GM13976 (cell line): ENCODE data around the gene LZTS2.

Experiments
- DNase-seq: peaks from one replicate; pipeline ENCODE4 v3.0.0; 2012; ENCODE audit warnings: low spot score
- in situ Hi-C: fragments of 300-500 bp; cut with MboI; formaldehyde crosslinking; loops from one replicate; pipeline ENCODE4 v1.12.0; 2022; ENCODE audit warnings: low sequenced_read_pairs, mixed read lengths, inconsistent platforms; ENCODE audit not compliant: unreplicated experiment
- TF ChIP-seq, protein P1 (sequence below): IDR thresholded peaks from 2 replicates; pipeline ENCODE4 v1.5.1; 2012; ENCODE audit warnings: borderline replicate concordance, mild to moderate bottlenecking; ENCODE audit not compliant: insufficient read depth; ENCODE audit errors: extremely low read depth, missing control alignments, control extremely low read depth

LZTS2 gene

DNA sequence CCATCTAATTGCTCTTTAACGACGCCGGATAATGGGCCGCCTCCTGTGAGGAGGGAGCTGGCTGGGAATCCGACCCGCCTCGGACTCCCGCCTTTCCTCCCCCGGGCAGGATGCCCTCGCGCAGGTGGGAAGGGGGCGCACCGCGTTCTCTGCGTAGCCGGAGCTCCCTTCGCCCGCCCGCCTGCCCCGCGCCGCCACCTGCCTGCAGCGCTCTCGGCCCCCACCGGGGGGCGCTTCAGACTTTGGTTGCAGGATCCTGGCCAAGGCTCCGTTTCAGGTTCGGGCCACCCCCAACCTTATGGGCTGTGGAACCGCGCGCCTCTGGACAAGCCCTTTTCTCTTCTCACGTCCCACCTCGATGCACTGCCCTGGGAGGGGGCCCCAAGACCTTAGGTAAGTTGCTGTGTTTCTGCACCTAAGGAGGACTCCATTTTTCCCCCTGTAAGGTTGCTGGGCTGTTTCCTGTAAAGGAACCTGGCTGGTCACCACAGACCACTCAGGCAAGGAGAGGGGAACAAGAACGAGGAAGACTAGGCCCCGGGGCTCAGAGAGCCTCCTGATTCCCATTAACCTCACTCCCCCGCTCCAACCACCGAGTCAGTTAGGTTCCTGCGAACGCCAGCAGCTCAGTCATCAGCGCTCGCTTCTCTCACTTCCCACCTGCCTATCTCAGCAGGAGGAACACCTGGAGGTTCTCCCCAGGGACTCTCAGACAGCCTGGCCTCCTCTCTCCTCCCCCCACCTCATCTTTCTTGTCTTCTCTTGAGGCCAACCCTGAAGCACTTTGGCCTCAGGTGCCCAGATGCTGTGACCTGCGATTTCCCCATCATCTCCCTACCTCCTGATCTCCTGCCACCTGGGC is 50.8 kb downstream of the LZTS2 start:
- in situ Hi-C loops: no loop called here
- TF ChIP-seq, protein P1, sequence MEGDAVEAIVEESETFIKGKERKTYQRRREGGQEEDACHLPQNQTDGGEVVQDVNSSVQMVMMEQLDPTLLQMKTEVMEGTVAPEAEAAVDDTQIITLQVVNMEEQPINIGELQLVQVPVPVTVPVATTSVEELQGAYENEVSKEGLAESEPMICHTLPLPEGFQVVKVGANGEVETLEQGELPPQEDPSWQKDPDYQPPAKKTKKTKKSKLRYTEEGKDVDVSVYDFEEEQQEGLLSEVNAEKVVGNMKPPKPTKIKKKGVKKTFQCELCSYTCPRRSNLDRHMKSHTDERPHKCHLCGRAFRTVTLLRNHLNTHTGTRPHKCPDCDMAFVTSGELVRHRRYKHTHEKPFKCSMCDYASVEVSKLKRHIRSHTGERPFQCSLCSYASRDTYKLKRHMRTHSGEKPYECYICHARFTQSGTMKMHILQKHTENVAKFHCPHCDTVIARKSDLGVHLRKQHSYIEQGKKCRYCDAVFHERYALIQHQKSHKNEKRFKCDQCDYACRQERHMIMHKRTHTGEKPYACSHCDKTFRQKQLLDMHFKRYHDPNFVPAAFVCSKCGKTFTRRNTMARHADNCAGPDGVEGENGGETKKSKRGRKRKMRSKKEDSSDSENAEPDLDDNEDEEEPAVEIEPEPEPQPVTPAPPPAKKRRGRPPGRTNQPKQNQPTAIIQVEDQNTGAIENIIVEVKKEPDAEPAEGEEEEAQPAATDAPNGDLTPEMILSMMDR: peak; percentile 78
- peak; percentile 87 for DNase-seq

DNA sequence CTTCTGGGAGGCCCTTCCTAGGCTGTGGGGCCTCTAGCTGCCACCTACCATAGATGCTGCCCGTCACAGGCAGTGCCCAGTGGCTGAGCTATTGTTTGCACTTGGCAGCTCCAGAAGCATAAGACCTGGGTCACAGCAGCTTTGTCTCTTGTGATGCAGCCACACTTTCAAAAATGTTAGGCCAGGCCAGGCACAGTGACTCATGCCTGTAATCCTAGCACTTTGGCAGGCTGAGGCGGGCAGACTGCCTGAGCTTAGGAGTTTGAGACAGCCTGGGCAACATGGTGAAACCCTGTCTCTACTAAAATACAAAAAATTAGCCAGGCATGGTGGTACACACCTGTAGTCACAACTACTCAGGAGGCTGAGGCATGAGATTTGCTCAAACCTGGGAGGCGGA is 52.7 kb downstream of the LZTS2 start:
- DNase-seq: no peak
- in situ Hi-C loops: no loop called here
- TF ChIP-seq, protein P1: no peak

DNA sequence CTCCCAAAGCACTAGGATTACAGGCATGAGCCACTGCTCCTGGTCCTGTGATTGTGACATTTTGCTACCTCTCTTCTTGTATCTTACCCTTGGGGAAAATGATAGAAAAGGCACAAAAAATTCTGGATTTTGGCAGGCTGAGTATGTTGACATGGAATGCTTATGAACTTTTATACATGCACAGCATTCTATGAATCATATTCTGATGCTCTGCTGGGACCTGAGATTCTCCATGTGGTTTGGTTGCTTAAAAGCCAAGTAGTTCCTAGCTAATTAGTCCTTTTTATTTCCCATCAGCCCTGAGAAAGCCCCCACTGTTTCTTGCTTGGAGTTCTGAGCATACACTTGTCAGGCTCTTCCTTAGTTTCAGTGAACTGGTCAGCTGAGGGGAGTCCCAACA is 53.9 kb downstream of the LZTS2 start:
- no peak for DNase-seq
- in situ Hi-C loops: no loop called here
- TF ChIP-seq, protein P1: no peak

DNA sequence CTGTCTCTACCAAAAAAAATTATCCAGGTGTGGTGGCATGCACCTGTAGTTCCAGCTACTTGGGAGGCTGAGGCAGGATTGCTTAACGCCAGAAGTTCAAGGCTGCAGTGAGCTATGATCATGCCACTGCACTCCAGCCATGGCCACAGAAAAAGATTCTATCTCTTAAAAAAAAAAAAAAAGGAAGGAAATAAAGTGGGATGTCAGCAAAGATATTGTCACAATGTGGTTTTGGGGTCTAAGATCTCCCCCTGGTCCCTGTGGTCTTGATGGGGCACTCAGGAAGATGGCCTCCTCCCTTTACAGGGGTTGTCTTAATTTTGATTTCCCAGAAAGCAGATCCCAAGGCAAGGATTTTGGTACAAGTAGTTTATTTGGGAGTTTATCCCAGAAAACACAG is 54.7 kb downstream of the LZTS2 start:
- no peak for DNase-seq
- in situ Hi-C loops: no loop called here
- TF ChIP-seq, protein P1: no peak

DNA sequence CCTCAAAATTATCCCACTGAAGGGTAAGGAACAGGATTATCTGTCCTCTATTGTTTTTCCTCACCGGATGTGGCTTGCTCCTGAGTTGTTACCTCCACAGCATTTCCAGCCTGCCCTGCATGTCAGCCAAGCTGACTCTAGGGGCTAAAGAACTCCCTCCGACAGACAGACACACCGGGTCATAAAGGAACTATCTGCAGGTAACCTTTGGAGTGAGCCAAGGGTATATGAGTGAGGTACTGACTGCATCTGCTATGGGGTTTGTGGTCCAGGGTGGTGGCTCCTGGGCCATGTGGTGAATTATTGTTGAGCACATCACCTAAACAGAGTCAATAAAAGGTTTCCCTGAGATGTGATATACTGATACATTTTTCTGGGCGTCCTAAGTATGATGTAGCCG is 55.3 kb downstream of the LZTS2 start:
- in situ Hi-C loops: no loop called here
- no peak for DNase-seq
- TF ChIP-seq, protein P1: no peak

DNA sequence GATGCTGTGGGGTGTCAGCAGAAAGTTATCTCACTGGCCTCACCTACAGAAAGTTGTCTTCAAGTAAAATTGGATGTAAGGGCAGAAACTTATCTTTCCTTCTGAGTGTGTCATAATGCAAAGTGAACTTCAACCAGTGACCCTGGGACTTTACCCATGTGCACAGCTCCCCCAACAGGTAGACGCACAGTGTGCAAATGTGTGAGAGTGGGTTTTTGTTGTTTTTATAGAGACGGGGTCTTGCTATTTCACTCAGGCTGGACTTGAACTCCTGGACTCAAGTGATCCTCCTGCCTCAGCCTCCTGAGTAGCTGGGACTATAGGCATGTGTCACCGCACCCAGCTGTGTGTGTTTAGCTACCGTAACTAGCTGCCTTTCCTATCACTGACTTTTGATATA is 55.8 kb downstream of the LZTS2 start:
- DNase-seq: no peak
- TF ChIP-seq, protein P1: no peak
- in situ Hi-C loops: no loop called here
